HepG2 (cell line): ENCODE results near the gene VARS2. TPM values are rescaled to one million over a fixed set of nuclear protein-coding genes. Genes with fewer than 3 reads are reported as not detected.

ENCODE experiments used
- ATAC-seq: fragments of 200-7000 bp; cut with Tn5 transposase; 3 replicates; pipeline ENCODE4 v1.9.1; 2020; ENCODE audit warnings: mild to moderate bottlenecking, moderate library complexity
- BruUV-seq: library from RNA; stranded (reverse); fragments of 400-500 nt; replicated peaks from 2 replicates; lab custom pipeline; 2021; lab: Mats Ljungman, UMichigan
- CTCF ChIA-PET: fragments of 300-600 bp; formaldehyde crosslinking; extraction: SDS; loops from one replicate; lab custom pipeline; 2021; ENCODE audit warnings: low total read pairs, inconsistent platforms, low intra/inter-chr PET ratio; lab: Yijun Ruan, JAX
- POLR2A ChIA-PET: fragments of 350-600 bp; sonication (Branson Sonifier 250); formaldehyde crosslinking; loops from one replicate; lab custom pipeline; 2020; ENCODE audit warnings: antibody characterized with exemption, inconsistent platforms; lab: Yijun Ruan, JAX
- DNase-seq: peaks from one replicate; pipeline ENCODE4 v3.0.0-alpha.2; 2015; ENCODE audit warnings: low spot score
- FAIRE-seq: peaks from 3 replicates; lab custom pipeline; 2011; peaks lifted over from hg19 to GRCh38; lab: Jason Lieb, UNC
- H2AFZ ChIP-seq: one replicate; pipeline ENCODE4 v1.6.1; 2011; ENCODE audit warnings: low read length, inconsistent platforms
- H3K27ac ChIP-seq: fragments of 300-600 bp; 3 replicates; pipeline ENCODE4 v1.8.0; 2011; ENCODE audit warnings: mixed run types, mild to moderate bottlenecking, mixed read lengths, low read length, inconsistent platforms; ENCODE audit not compliant: insufficient read depth; ENCODE audit errors: extremely low read length
- H3K27me3 ChIP-seq, 2 experiments: fragments of 200-600 bp in 1 of 2; 2 replicates in 1 of 2; 3 replicates in 1 of 2; pipeline versions ENCODE4 v1.6.0 to v1.8.0; 2011; ENCODE audit warnings: low read length in 2 of 2, mild to moderate bottlenecking in 2 of 2, moderate library complexity in 2 of 2, inconsistent platforms in 1 of 2; ENCODE audit not compliant: insufficient read depth in 2 of 2, control insufficient read depth in 1 of 2
- H3K36me3 ChIP-seq, 2 experiments: fragments of 200-600 bp in 1 of 2; replicated peaks in 1 of 2; 2 replicates in 1 of 2; 3 replicates in 1 of 2; pipeline versions ENCODE4 v1.5.1 to v1.8.0; 2011; ENCODE audit warnings: low read length in 2 of 2, inconsistent platforms in 1 of 2; ENCODE audit not compliant: insufficient read depth in 2 of 2, control insufficient read depth in 1 of 2
- H3K4me1 ChIP-seq: 2 replicates; pipeline ENCODE4 v1.5.1; 2012; ENCODE audit warnings: low read length, inconsistent platforms; ENCODE audit not compliant: insufficient read depth
- H3K4me2 ChIP-seq: 2 replicates; pipeline ENCODE4 v1.6.0; 2011; ENCODE audit warnings: low read depth, low read length, inconsistent platforms
- H3K4me3 ChIP-seq, 3 experiments: fragments of 200-600 bp in 1 of 3; sonication (generic), shearing (Covaris generic) in 1 of 3; replicated peaks in 1 of 3; 2 replicates each; pipeline ENCODE4 v1.5.1; 2011 to 2016; ENCODE audit warnings: low read length in 3 of 3, inconsistent platforms in 2 of 3, low read depth in 2 of 3, mild to moderate bottlenecking in 2 of 3, control low read depth in 1 of 3, mixed read lengths in 1 of 3; ENCODE audit not compliant: insufficient read depth in 1 of 3
- H3K79me2 ChIP-seq: one replicate; pipeline ENCODE4 v1.6.1; 2011; ENCODE audit warnings: low read length, inconsistent platforms; ENCODE audit not compliant: insufficient read depth
- H3K9ac ChIP-seq: 2 replicates; pipeline ENCODE4 v1.6.0; 2011; ENCODE audit warnings: mild to moderate bottlenecking, low read depth, low read length, inconsistent platforms; ENCODE audit not compliant: insufficient read depth
- H3K9me3 ChIP-seq: 2 replicates; pipeline ENCODE4 v1.5.1; 2012; ENCODE audit warnings: mild to moderate bottlenecking, low read length
- H4K20me1 ChIP-seq: 2 replicates; pipeline ENCODE4 v1.6.0; 2011; ENCODE audit warnings: inconsistent platforms, mild to moderate bottlenecking, low read length, moderate library complexity; ENCODE audit not compliant: insufficient read depth
- AHR ChIP-seq: IDR thresholded peaks from 2 replicates; pipeline ENCODE4 v1.6.1; 2018; ENCODE audit warnings: missing genetic modification reagents, missing compliant biosample characterization
- FUBP1 ChIP-seq: sonication (generic); formaldehyde crosslinking; IDR thresholded peaks from 2 replicates; pipeline ENCODE4 v1.5.1; 2020; ENCODE audit warnings: missing genetic modification reagents, mild to moderate bottlenecking, borderline replicate concordance
- ISL2 ChIP-seq: sonication (generic); formaldehyde crosslinking; IDR thresholded peaks from 2 replicates; pipeline ENCODE4 v1.5.0; 2020; ENCODE audit warnings: missing genetic modification reagents
- LBX2 ChIP-seq: sonication (generic); formaldehyde crosslinking; IDR thresholded peaks from 2 replicates; pipeline ENCODE4 v1.5.0; 2020; ENCODE audit warnings: missing genetic modification reagents, mild to moderate bottlenecking, borderline replicate concordance
- RAD51 ChIP-seq: fragments of 450-650 bp; IDR thresholded peaks from 2 replicates; pipeline ENCODE4 v1.6.1; 2016; ENCODE audit warnings: borderline replicate concordance
- SAFB2 ChIP-seq: sonication (generic); formaldehyde crosslinking; IDR thresholded peaks from 2 replicates; pipeline ENCODE4 v1.5.1; 2020; ENCODE audit warnings: missing genetic modification reagents, low read depth, mild to moderate bottlenecking, borderline replicate concordance
- SIX4 ChIP-seq: sonication (generic); formaldehyde crosslinking; IDR thresholded peaks from 2 replicates; pipeline ENCODE4 v1.4.0; 2020; ENCODE audit warnings: missing genetic modification reagents
- SMAD3 ChIP-seq: sonication (generic); formaldehyde crosslinking; IDR thresholded peaks from 2 replicates; pipeline ENCODE4 v1.4.0; 2020; ENCODE audit warnings: missing genetic modification reagents
- TFDP2 ChIP-seq: sonication (generic); formaldehyde crosslinking; IDR thresholded peaks from 2 replicates; pipeline ENCODE4 v1.4.0; 2020; ENCODE audit warnings: missing genetic modification reagents
- ZBTB10 ChIP-seq: sonication (generic); formaldehyde crosslinking; IDR thresholded peaks from 2 replicates; pipeline ENCODE4 v1.4.0; 2020; ENCODE audit warnings: missing genetic modification reagents, borderline replicate concordance
- ZNF12 ChIP-seq: sonication (generic); formaldehyde crosslinking; IDR thresholded peaks from 2 replicates; pipeline ENCODE4 v1.5.0; 2020; ENCODE audit warnings: missing genetic modification reagents
- ZNF343 ChIP-seq: sonication (generic); formaldehyde crosslinking; IDR thresholded peaks from 2 replicates; pipeline ENCODE4 v1.4.0; 2020; ENCODE audit warnings: mild to moderate bottlenecking, missing genetic modification reagents
- ZNF44 ChIP-seq: sonication (generic); formaldehyde crosslinking; IDR thresholded peaks from 2 replicates; pipeline ENCODE4 v1.5.1; 2020; ENCODE audit warnings: mild to moderate bottlenecking, missing genetic modification reagents
- WGBS: methylation state at CpG from one replicate; pipeline ENCODE4 v1.1.6; 2017; ENCODE audit warnings: low lambda C conversion rate; 5-methylcytosine and 5-hydroxymethylcytosine counted together
- in situ Hi-C: cut with HindIII; loops from 2 replicates; pipeline ENCODE4 v1.10.0; 2017; ENCODE audit warnings: low pct_unique_long_range_greater_than_20kb; ENCODE audit not compliant: extremely low pct_ligation_motif_present
- intact Hi-C: fragments of 100-400 bp; cut with micrococcal nuclease; formaldehyde crosslinking; loops from one replicate; pipeline ENCODE4 v1.10.0; 2022; ENCODE audit not compliant: unreplicated experiment
- polyA plus RNA-seq, 8 experiments: library from polyadenylated mRNA; depleted of rRNA in 3 of 8; stranded (reverse) in 7 of 8; unstranded in 1 of 8; fragments of >200 nt; fragmentation: Illumina TruSeq in 4 of 8; extraction: Trizol in 4 of 8; gene quantifications; 2 replicates each; pipeline versions ENCODE4 v1.2.1 to v1.2.3, GENCODE V29; 2011 to 2016; ENCODE audit warnings: low read depth in 4 of 8, missing spikeins in 1 of 8, mixed read lengths in 1 of 8; ENCODE audit not compliant: insufficient read depth in 1 of 8
- total RNA-seq, 5 experiments: library from RNA; depleted of rRNA; stranded (reverse); fragments of >200 nt; fragmentation: Illumina TruSeq; extraction: Trizol; gene quantifications; 2 replicates each; pipeline ENCODE4 v1.2.3, GENCODE V29; 2016; ENCODE audit warnings: low read depth in 1 of 5

The VARS2 gene
- total and polyA plus RNA-seq, 2 of the 13 experiments (the other 11 are each of a cell fraction or from before 2014, with no cell fraction given) = 61.8 to 71.8 TPM

- Histone ChIP-seq H3K27ac (no peak overlapping the region), H3K79me2 (no peaks in the 10 kb centered on the region), H2AFZ (no peak overlapping the region), H4K20me1 (no peaks in the 10 kb centered on the region), H3K36me3 (peaks cover 44 to 78% of the 10 kb centered on the region in 2 experiments), H3K4me1 (no peaks in the 10 kb centered on the region), H3K27me3 (no peaks in the 10 kb centered on the region), H3K4me2 (no peak overlapping the region), H3K9ac (no peak overlapping the region), H3K4me3 (no peak overlapping the region), H3K9me3 (no peaks in the 10 kb centered on the region)
- POLR2A ChIA-PET = interaction anchor here (1.6 kb wide), 1 partner anchor 11 kb away, joined by 5 read pairs; the partner anchor contains the start of gene DDR1
- DNase-seq = no peak
- intact Hi-C loops = no loop called here
- FAIRE-seq = no peak
- no TSS peak for BruUV-seq
- in situ Hi-C loops = no loop called here
- no peak for ATAC-seq
- TF ChIP-seq RAD51 (peak; percentile 7; the same call in 1 of the 2 replicates), LBX2 (no peak)
- WGBS = 97% methylated on average over 3 of the region's 3 CpGs
- CTCF ChIA-PET = no interaction called here
Measured at GRCh38 chr6:30894935-30895334, 19.1 kb upstream of the VARS2 start.

- FAIRE-seq (no peak), DNase-seq (no peak), ATAC-seq (no peak)
- no peaks in the 10 kb centered on the region for H4K20me1 ChIP-seq
- H3K9me3 ChIP-seq = no peaks in the 10 kb centered on the region
- H3K79me2 ChIP-seq = no peaks in the 10 kb centered on the region
- BruUV-seq = no TSS peak
- H3K36me3 ChIP-seq = peaks cover 40 to 75% of the 10 kb centered on the region in 2 experiments
- intact Hi-C loops (no loop called here), in situ Hi-C loops (no loop called here)
- no peak overlapping the region for H2AFZ ChIP-seq
- no peaks in the 10 kb centered on the region for H3K4me1 ChIP-seq
- H3K4me2 ChIP-seq = no peak overlapping the region
- no peaks in the 10 kb centered on the region for H3K27me3 ChIP-seq
- H3K4me3 ChIP-seq = no peak overlapping the region
- WGBS = 87% methylated on average over 10 of the region's 10 CpGs
- ChIA-PET CTCF (no interaction called here), POLR2A (interaction anchor here (1.6 kb wide), 1 partner anchor 11 kb away, joined by 5 read pairs; the partner anchor contains the start of gene DDR1)
- H3K9ac ChIP-seq = no peak overlapping the region
- no peak overlapping the region for H3K27ac ChIP-seq
- no peak for TF ChIP-seq ZNF44 (CRISPR knock-in tag)
- no peak for TF ChIP-seq SIX4 (CRISPR knock-in tag)
- no peak for TF ChIP-seq AHR (CRISPR knock-in tag)
- no peak for TF ChIP-seq ZBTB10
- TF ChIP-seq ISL2 (CRISPR knock-in tag) = no peak
- no peak for TF ChIP-seq FUBP1 (CRISPR knock-in tag)
- no peak for TF ChIP-seq TFDP2 (CRISPR knock-in tag)
- no peak for TF ChIP-seq ZNF12 (CRISPR knock-in tag)
- TF ChIP-seq ZNF343 = no peak
- no peak for TF ChIP-seq SMAD3 (CRISPR knock-in tag)
- no peak for TF ChIP-seq SAFB2 (CRISPR knock-in tag)
Measured at GRCh38 chr6:30895343-30895742, 18.7 kb upstream of the VARS2 start.
